ENCODE data around the gene ABR. TPM values are rescaled to one million over a fixed set of nuclear protein-coding genes. Genes with fewer than 3 reads are reported as not detected.

ABR gene
- total RNA-seq, 2 donors from 2014 or later = 80.7 to 82.7 TPM

DNA sequence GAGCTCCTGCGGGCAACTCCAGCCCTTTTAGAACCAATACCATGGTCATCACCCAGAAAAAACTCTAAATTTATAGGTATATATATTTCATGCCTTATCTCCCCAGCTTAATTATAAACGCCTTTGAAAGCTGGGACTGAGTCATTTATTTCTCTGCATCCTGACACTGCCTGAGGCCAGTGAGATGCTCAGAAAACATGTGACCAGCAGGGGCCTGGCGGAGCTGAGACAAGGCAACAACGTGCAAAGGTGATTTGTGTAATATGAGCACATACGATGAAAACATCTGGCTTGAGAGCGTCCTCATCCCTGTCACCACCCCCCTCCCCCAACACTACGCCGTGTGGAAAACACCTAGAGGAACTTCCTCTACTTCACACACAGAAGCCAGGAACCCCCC is 222.9 kb downstream of the ABR start:
- H3K27ac ChIP-seq = no peak overlapping the region
- no peak overlapping the region for H3K4me3 ChIP-seq
- H3K4me1 ChIP-seq (replicated peaks) = no peaks in the 10 kb centered on the region
- no peaks in the 10 kb centered on the region for H3K36me3 ChIP-seq
- intact Hi-C loops (cut with DNase I) = no loop called here
- H3K9me3 ChIP-seq = no peaks in the 10 kb centered on the region
- no peak for DNase-seq (ENCODE audit: low spot score)
- 59% methylated on average over 8 of the region's 8 CpGs for WGBS
- no peak for TF ChIP-seq POLR2AphosphoS5 (IDR thresholded peaks at IDR 0.05)
- no peak for TF ChIP-seq POLR2A (IDR thresholded peaks at IDR 0.05)
- TF ChIP-seq, protein P1, sequence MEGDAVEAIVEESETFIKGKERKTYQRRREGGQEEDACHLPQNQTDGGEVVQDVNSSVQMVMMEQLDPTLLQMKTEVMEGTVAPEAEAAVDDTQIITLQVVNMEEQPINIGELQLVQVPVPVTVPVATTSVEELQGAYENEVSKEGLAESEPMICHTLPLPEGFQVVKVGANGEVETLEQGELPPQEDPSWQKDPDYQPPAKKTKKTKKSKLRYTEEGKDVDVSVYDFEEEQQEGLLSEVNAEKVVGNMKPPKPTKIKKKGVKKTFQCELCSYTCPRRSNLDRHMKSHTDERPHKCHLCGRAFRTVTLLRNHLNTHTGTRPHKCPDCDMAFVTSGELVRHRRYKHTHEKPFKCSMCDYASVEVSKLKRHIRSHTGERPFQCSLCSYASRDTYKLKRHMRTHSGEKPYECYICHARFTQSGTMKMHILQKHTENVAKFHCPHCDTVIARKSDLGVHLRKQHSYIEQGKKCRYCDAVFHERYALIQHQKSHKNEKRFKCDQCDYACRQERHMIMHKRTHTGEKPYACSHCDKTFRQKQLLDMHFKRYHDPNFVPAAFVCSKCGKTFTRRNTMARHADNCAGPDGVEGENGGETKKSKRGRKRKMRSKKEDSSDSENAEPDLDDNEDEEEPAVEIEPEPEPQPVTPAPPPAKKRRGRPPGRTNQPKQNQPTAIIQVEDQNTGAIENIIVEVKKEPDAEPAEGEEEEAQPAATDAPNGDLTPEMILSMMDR (IDR thresholded peaks at IDR 0.05) = no peak
- no peaks in the 10 kb centered on the region for H3K27me3 ChIP-seq (replicated peaks; ENCODE audit: insufficient read depth)

DNA sequence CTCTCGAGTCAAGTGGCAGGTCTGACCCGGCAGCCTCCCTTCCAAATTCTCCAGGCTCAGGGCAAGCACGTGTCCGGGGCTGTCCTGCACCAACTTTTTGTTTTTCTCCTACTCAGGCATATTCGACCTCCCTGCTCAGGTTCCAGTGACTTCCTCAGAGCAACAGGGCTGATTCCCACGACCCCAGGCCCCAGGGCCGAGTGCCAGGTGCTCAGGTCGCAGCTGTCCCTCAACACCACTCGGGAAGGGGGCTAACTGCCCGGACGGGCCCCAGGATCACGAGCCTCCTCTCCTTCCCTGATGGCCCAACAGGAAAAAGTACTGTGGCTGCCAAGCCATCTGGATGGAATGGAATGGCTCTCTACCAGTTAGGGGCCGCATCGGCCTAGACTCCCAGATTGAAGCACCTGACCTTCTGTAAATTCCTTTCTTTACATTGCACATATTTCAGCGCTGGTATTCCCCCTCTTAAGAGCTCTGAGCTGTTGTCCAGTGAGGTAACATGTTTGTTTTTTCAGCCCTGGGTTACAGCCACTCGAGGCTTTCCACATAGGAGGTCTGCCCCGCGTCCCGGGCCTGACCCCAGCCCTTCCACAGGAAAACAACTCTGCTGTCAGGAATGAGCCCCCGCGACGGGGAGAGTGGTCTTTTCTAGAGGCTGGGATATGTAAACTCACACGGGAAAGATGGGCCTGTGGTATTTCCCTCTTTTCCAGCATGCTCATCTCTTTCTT is 225.2 kb downstream of the ABR start:
- H3K9me3 ChIP-seq = no peaks in the 10 kb centered on the region
- no peaks in the 10 kb centered on the region for H3K27me3 ChIP-seq (replicated peaks; ENCODE audit: insufficient read depth)
- H3K4me3 ChIP-seq = no peak overlapping the region
- no peak for DNase-seq (ENCODE audit: low spot score)
- intact Hi-C loops (cut with DNase I) = no loop called here
- TF ChIP-seq POLR2A (IDR thresholded peaks at IDR 0.05) (no peak), POLR2AphosphoS5 (IDR thresholded peaks at IDR 0.05) (no peak)
- TF ChIP-seq, protein P1 (IDR thresholded peaks at IDR 0.05) = no peak
- no peaks in the 10 kb centered on the region for H3K36me3 ChIP-seq
- no peaks in the 10 kb centered on the region for H3K4me1 ChIP-seq (replicated peaks)
- peak overlapping the region; percentile 55 to 60 for H3K27ac ChIP-seq
- 38% methylated on average over 23 of the region's 23 CpGs for WGBS

DNA sequence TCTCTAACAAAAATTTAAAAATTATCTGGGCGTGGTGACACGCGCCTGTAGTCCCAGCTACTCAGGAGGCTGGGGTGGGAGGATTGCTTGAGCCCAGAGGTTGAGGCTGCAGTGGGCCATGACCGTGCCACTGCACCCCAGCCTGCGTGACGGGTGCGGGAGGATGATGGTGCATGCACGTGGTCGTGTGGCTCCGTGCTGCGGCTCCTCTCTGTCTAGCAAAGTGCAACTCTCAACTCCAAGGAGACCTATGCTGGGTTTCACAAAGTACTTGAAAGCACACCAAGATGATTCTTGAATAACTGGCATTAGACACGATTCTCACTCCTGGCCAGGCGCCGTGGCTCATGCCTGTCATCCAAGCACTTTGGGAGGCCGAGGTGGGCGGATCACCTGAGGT is 226.0 kb downstream of the ABR start:
- H3K27ac ChIP-seq = peak overlapping the region in 1 of 2 donors; percentile 55
- no peaks in the 10 kb centered on the region for H3K27me3 ChIP-seq (replicated peaks; ENCODE audit: insufficient read depth)
- H3K4me3 ChIP-seq = no peak overlapping the region
- no peaks in the 10 kb centered on the region for H3K4me1 ChIP-seq (replicated peaks)
- DNase-seq (ENCODE audit: low spot score) = no peak
- 79% methylated on average over 16 of the region's 16 CpGs for WGBS
- no peaks in the 10 kb centered on the region for H3K36me3 ChIP-seq
- TF ChIP-seq POLR2A (IDR thresholded peaks at IDR 0.05) (no peak), POLR2AphosphoS5 (IDR thresholded peaks at IDR 0.05) (no peak)
- TF ChIP-seq, protein P1 (IDR thresholded peaks at IDR 0.05) = no peak
- intact Hi-C loops (cut with DNase I) = no loop called here
- H3K9me3 ChIP-seq = no peaks in the 10 kb centered on the region

Small RNA genes within 50 kb of the gene (microRNA-seq; reads per million reads assigned to microRNA genes)
- 0.75 reads per million for gene MIR3183

Small RNA genes within 50 kb of the gene (small RNA-seq; reads per million reads assigned to genes)
- gene AC016292.2 (0 reads per million in 2 donors), gene MIR3183 (0 to 0.09 reads per million in 2 donors), gene RF00017 (0 reads per million in 2 donors)

Other genes with a start within 250 kb of the ABR start
- 10 to 100 TPM; 56.2 to 56.7 TPM for gene NXN, start 200.2 kb downstream of the ABR start, total RNA-seq
- 10 to 100 TPM; 15.1 to 20.3 TPM for gene TIMM22, start 182.9 kb downstream of the ABR start, total RNA-seq
- gene BHLHA9, start 90.5 kb upstream of the ABR start, total RNA-seq = not detected
- gene TRARG1, start 99.7 kb upstream of the ABR start, total RNA-seq = under 1 TPM in 1 of 2 donors, not detected in 1; 0.40 TPM
- gene YWHAE, start 220.2 kb upstream of the ABR start, total RNA-seq = 100 to 1,000 TPM; 643 to 716 TPM

All from prostate gland (tissue), 2 donors.